ENCODE results near the gene INPP5D.

The INPP5D gene

DNA sequence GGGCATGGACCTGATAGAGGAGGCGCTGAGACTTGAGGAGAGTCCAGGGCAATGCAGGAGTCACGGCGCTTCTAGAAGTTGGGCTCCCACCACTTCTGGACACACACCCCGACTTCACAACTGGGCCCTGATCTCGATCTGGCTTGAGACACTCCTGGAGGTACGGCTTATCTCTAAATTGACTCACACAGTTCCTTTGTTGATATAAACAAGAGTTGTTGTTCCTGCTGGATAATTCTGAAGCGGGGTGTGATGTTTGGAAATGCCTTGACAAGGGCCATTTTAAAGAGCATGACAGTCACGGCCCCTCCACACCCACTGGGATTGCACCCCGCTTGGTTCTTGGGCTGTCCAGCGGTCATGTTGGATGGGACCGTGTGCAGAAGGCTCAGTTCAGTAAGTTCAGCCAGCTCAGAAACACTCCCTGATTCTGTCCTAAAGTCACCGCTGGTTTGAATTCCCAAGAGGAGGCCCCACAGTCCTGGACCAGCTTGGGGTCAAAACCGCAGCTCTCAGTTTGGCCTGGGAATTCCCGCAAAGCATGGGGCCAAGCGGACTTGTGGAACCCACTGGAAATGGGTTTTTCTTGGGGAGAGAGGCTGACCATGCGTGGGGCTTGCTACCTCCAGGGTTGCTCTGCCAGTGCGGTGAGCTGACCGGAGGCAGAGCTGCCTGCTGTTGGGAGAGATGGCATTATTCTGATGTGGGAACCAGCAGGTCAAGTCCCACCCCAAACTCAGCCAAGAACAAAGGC is 37.0 kb upstream of the INPP5D start:
- ATAC-seq: no peak
- TF ChIP-seq, protein P1, sequence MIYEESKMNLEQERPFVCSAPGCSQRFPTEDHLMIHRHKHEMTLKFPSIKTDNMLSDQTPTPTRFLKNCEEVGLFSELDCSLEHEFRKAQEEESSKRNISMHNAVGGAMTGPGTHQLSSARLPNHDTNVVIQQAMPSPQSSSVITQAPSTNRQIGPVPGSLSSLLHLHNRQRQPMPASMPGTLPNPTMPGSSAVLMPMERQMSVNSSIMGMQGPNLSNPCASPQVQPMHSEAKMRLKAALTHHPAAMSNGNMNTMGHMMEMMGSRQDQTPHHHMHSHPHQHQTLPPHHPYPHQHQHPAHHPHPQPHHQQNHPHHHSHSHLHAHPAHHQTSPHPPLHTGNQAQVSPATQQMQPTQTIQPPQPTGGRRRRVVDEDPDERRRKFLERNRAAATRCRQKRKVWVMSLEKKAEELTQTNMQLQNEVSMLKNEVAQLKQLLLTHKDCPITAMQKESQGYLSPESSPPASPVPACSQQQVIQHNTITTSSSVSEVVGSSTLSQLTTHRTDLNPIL (CRISPR knock-in tag; IDR thresholded peaks at IDR 0.05; ENCODE audit: low read depth): no peak
- TF ChIP-seq ZFP3 (CRISPR knock-in tag; IDR thresholded peaks at IDR 0.05) (no peak), RARB (CRISPR knock-in tag; IDR thresholded peaks at IDR 0.05) (no peak), BACH2 (CRISPR knock-in tag; IDR thresholded peaks at IDR 0.05; ENCODE audit: borderline replicate concordance) (no peak), ZFP30 (CRISPR knock-in tag; IDR thresholded peaks at IDR 0.05) (no peak), TCF4 (CRISPR knock-in tag; IDR thresholded peaks at IDR 0.05; ENCODE audit: borderline replicate concordance) (no peak), SNAI2 (CRISPR knock-in tag; IDR thresholded peaks at IDR 0.05) (no peak), ARNTL (CRISPR knock-in tag; IDR thresholded peaks at IDR 0.05; ENCODE audit: borderline replicate concordance, low read depth) (no peak), ESRRG (CRISPR knock-in tag; IDR thresholded peaks at IDR 0.05) (no peak), ISL1 (CRISPR knock-in tag; IDR thresholded peaks at IDR 0.05) (no peak), ZNF8 (CRISPR knock-in tag; IDR thresholded peaks at IDR 0.05) (no peak)
- TF ChIP-seq, protein P2, sequence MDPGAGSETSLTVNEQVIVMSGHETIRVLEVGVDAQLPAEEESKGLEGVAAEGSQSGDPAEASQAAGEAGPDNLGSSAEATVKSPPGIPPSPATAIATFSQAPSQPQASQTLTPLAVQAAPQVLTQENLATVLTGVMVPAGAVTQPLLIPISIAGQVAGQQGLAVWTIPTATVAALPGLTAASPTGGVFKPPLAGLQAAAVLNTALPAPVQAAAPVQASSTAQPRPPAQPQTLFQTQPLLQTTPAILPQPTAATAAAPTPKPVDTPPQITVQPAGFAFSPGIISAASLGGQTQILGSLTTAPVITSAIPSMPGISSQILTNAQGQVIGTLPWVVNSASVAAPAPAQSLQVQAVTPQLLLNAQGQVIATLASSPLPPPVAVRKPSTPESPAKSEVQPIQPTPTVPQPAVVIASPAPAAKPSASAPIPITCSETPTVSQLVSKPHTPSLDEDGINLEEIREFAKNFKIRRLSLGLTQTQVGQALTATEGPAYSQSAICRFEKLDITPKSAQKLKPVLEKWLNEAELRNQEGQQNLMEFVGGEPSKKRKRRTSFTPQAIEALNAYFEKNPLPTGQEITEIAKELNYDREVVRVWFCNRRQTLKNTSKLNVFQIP (CRISPR knock-in tag; IDR thresholded peaks at IDR 0.05; ENCODE audit: borderline replicate concordance, low read depth): no peak
- TF ChIP-seq, protein P3, sequence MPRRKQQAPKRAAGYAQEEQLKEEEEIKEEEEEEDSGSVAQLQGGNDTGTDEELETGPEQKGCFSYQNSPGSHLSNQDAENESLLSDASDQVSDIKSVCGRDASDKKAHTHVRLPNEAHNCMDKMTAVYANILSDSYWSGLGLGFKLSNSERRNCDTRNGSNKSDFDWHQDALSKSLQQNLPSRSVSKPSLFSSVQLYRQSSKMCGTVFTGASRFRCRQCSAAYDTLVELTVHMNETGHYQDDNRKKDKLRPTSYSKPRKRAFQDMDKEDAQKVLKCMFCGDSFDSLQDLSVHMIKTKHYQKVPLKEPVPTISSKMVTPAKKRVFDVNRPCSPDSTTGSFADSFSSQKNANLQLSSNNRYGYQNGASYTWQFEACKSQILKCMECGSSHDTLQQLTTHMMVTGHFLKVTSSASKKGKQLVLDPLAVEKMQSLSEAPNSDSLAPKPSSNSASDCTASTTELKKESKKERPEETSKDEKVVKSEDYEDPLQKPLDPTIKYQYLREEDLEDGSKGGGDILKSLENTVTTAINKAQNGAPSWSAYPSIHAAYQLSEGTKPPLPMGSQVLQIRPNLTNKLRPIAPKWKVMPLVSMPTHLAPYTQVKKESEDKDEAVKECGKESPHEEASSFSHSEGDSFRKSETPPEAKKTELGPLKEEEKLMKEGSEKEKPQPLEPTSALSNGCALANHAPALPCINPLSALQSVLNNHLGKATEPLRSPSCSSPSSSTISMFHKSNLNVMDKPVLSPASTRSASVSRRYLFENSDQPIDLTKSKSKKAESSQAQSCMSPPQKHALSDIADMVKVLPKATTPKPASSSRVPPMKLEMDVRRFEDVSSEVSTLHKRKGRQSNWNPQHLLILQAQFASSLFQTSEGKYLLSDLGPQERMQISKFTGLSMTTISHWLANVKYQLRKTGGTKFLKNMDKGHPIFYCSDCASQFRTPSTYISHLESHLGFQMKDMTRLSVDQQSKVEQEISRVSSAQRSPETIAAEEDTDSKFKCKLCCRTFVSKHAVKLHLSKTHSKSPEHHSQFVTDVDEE (CRISPR knock-in tag; IDR thresholded peaks at IDR 0.05): no peak
- TF ChIP-seq, protein P4, sequence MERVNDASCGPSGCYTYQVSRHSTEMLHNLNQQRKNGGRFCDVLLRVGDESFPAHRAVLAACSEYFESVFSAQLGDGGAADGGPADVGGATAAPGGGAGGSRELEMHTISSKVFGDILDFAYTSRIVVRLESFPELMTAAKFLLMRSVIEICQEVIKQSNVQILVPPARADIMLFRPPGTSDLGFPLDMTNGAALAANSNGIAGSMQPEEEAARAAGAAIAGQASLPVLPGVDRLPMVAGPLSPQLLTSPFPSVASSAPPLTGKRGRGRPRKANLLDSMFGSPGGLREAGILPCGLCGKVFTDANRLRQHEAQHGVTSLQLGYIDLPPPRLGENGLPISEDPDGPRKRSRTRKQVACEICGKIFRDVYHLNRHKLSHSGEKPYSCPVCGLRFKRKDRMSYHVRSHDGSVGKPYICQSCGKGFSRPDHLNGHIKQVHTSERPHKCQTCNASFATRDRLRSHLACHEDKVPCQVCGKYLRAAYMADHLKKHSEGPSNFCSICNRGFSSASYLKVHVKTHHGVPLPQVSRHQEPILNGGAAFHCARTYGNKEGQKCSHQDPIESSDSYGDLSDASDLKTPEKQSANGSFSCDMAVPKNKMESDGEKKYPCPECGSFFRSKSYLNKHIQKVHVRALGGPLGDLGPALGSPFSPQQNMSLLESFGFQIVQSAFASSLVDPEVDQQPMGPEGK (CRISPR knock-in tag; IDR thresholded peaks at IDR 0.05; ENCODE audit: borderline replicate concordance): no peak

DNA sequence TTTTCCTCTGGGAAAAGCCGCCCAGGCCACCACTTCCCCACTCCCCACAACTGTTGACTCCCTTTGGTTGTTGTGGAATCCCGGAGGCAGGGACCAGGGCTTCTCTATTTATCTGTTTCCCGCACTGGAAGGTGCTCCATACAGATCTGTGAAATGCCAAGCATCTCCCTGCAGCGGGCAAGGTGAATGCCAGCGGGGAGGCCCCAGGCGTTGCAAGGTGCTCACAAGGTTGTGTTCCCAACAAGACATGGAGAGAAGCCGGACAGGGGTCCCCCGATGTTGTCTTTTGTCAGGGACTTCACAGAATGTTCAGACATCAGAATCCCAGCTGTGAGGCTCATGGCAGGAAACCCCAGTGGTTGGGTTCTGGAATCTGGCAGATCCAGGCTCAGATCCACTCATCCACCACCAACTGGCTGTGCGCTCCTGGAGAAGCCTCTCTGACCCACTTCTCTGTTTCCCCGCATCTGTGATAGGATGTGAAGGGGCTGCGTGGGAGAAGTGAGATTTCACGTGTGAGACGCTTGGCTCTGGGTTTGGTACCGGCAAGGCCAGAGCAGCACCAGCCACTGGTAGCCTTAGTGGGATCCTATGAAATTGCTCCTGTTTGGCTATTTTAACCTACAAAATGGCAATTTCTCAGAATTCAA is 36.3 kb upstream of the INPP5D start:
- TF ChIP-seq, protein P3 (CRISPR knock-in tag; IDR thresholded peaks at IDR 0.05): no peak
- no peak for TF ChIP-seq CSDC2 (CRISPR knock-in tag; IDR thresholded peaks at IDR 0.05)
- TF ChIP-seq ZFP3 (CRISPR knock-in tag; IDR thresholded peaks at IDR 0.05): no peak
- TF ChIP-seq ZNF8 (CRISPR knock-in tag; IDR thresholded peaks at IDR 0.05): no peak
- no peak for TF ChIP-seq PPARA (CRISPR knock-in tag; IDR thresholded peaks at IDR 0.05; ENCODE audit: borderline replicate concordance)
- no peak for TF ChIP-seq TOX (CRISPR knock-in tag; IDR thresholded peaks at IDR 0.05; ENCODE audit: borderline replicate concordance)
- TF ChIP-seq, protein P4 (CRISPR knock-in tag; IDR thresholded peaks at IDR 0.05; ENCODE audit: borderline replicate concordance): no peak
- no peak for TF ChIP-seq ESRRG (CRISPR knock-in tag; IDR thresholded peaks at IDR 0.05)
- TF ChIP-seq ZC3H10 (CRISPR knock-in tag; IDR thresholded peaks at IDR 0.05): no peak
- TF ChIP-seq ZNF565 (CRISPR knock-in tag; conservative IDR thresholded peaks at IDR 0.05; ENCODE audit: low read depth): no peak
- TF ChIP-seq GLIS3 (CRISPR knock-in tag; IDR thresholded peaks at IDR 0.05): no peak
- no peak for TF ChIP-seq ARNTL (CRISPR knock-in tag; IDR thresholded peaks at IDR 0.05; ENCODE audit: borderline replicate concordance, low read depth)
- no peak for ATAC-seq

All from SK-N-SH treated with all-trans-retinoic acid at 6 μM for 48 hours (cell line).